HEK293T (cell line): ENCODE results near the gene PIP5K1C.
A peak's percentile ranks its signal among the peaks of the same experiment; 100 is the strongest.

Experiments used
- CTCF ChIA-PET: fragments of 350-600 bp; formaldehyde crosslinking; extraction: SDS; loops from one replicate; lab custom pipeline; 2021; ENCODE audit warnings: antibody characterized with exemption, inconsistent platforms; lab: Yijun Ruan, JAX
- POLR2A ChIA-PET: fragments of 350-600 bp; formaldehyde crosslinking; extraction: SDS; loops from one replicate; lab custom pipeline; 2020; ENCODE audit warnings: antibody characterized with exemption, inconsistent platforms; lab: Yijun Ruan, JAX
- DNase-seq: peaks from one replicate; pipeline ENCODE4 v3.0.0; 2012; ENCODE audit warnings: mixed read lengths; ENCODE audit errors: extremely low spot score
- ARNT ChIP-seq: fragments of 450-650 bp; IDR thresholded peaks from 2 replicates; pipeline ENCODE4 v1.6.1; 2017; ENCODE audit warnings: mild to moderate bottlenecking
- BHLHE40 ChIP-seq: fragments of 450-650 bp; IDR thresholded peaks from 2 replicates; pipeline ENCODE4 v1.6.1; 2016; ENCODE audit warnings: mild to moderate bottlenecking, moderate library complexity, borderline replicate concordance
- CTBP1 ChIP-seq: fragments of 450-650 bp; IDR thresholded peaks from 2 replicates; pipeline ENCODE4 v1.6.1; 2016; ENCODE audit warnings: borderline replicate concordance
- ELF4 ChIP-seq: fragments of 450-650 bp; IDR thresholded peaks from 2 replicates; pipeline ENCODE4 v1.6.1; 2017; ENCODE audit warnings: antibody characterized with exemption
- FOXA1 ChIP-seq: fragments of 450-650 bp; IDR thresholded peaks from 2 replicates; pipeline ENCODE4 v1.6.1; 2016; ENCODE audit warnings: mild to moderate bottlenecking
- FOXK2 ChIP-seq: fragments of 450-650 bp; IDR thresholded peaks from 2 replicates; pipeline ENCODE4 v1.6.1; 2016; ENCODE audit warnings: mild to moderate bottlenecking
- FOXM1 ChIP-seq: fragments of 450-650 bp; IDR thresholded peaks from 2 replicates; pipeline ENCODE4 v1.6.1; 2017; ENCODE audit warnings: mild to moderate bottlenecking, borderline replicate concordance
- HDGF ChIP-seq: fragments of 450-650 bp; IDR thresholded peaks from 2 replicates; pipeline ENCODE4 v1.6.1; 2017; ENCODE audit warnings: antibody characterized with exemption, borderline replicate concordance
- L3MBTL2 ChIP-seq: fragments of 450-650 bp; conservative IDR thresholded peaks from 2 replicates; pipeline ENCODE4 v1.6.1; 2016; ENCODE audit warnings: mild to moderate bottlenecking
- LEF1 ChIP-seq: fragments of 450-650 bp; IDR thresholded peaks from 2 replicates; pipeline ENCODE4 v1.6.1; 2017; ENCODE audit warnings: mild to moderate bottlenecking, borderline replicate concordance
- NFRKB ChIP-seq: fragments of 450-650 bp; IDR thresholded peaks from 2 replicates; pipeline ENCODE4 v1.6.1; 2016; ENCODE audit warnings: mild to moderate bottlenecking, moderate library complexity
- PKNOX1 ChIP-seq: fragments of 450-650 bp; IDR thresholded peaks from 2 replicates; pipeline ENCODE4 v1.6.1; 2016
- SP1 ChIP-seq: fragments of 450-650 bp; IDR thresholded peaks from 2 replicates; pipeline ENCODE4 v1.6.1; 2017
- SUZ12 ChIP-seq: fragments of 450-650 bp; IDR thresholded peaks from 2 replicates; pipeline ENCODE4 v1.6.1; 2016; ENCODE audit warnings: mild to moderate bottlenecking
- TARDBP ChIP-seq: fragments of 450-650 bp; IDR thresholded peaks from 2 replicates; pipeline ENCODE4 v1.6.1; 2016
- ZNF384 ChIP-seq: fragments of 450-650 bp; IDR thresholded peaks from 2 replicates; pipeline ENCODE4 v1.6.1; 2016

Gene PIP5K1C

GRCh38 chr19:3684817-3685410 is 15.4 kb downstream of the PIP5K1C start:
- ChIA-PET POLR2A (no interaction called here), CTCF (no interaction called here)
- no peak for TF ChIP-seq LEF1
- TF ChIP-seq PKNOX1, result peak; percentile 36; the same call in 1 of the 2 replicates
- no peak for DNase-seq

GRCh38 chr19:3684054-3684816 is 16.0 kb downstream of the PIP5K1C start:
- TF ChIP-seq FOXA1 (no peak), ARNT (no peak), L3MBTL2 (0 out of 2 replicates have a peak, but pooled peaks have one; percentile 18), FOXK2 (no peak)
- ChIA-PET CTCF (interaction anchor here (1.0 kb wide), 1 partner anchor 8 kb away, joined by 5 read pairs; no protein-coding TSS in a partner anchor), POLR2A (no interaction called here)
- peak; percentile 65 for DNase-seq

GRCh38 chr19:3683405-3684053 is 16.7 kb downstream of the PIP5K1C start:
- ChIA-PET POLR2A (no interaction called here), CTCF (interaction anchor here (1.0 kb wide), 1 partner anchor 9 kb away, joined by 5 read pairs; no protein-coding TSS in a partner anchor)
- DNase-seq, result no peak
- TF ChIP-seq ARNT, result no peak

- DNase-seq, result no peak
- POLR2A ChIA-PET, result no interaction called here
- CTCF ChIA-PET, result no interaction called here
- TF ChIP-seq LEF1, result no peak
- TF ChIP-seq PKNOX1, result no peak
- no peak for TF ChIP-seq TARDBP
- TF ChIP-seq FOXA1, result no peak
- TF ChIP-seq CTBP1, result no peak
- no peak for TF ChIP-seq SUZ12
- TF ChIP-seq ELF4, result no peak
- no peak for TF ChIP-seq FOXK2
These were observed 17.4 kb downstream of the PIP5K1C start for GRCh38 chr19:3682741-3683404.

GRCh38 chr19:3682286-3682685 is 18.0 kb downstream of the PIP5K1C start:
- POLR2A ChIA-PET, result no interaction called here

GRCh38 chr19:3680939-3681338 is 19.3 kb downstream of the PIP5K1C start:
- ChIA-PET POLR2A (no interaction called here), CTCF (no interaction called here)
- no peak for DNase-seq
- TF ChIP-seq CTBP1 (no peak), FOXA1 (no peak), SP1 (no peak), ELF4 (no peak), ARNT (no peak), SUZ12 (no peak), ZNF384 (no peak), NFRKB (no peak), LEF1 (no peak), FOXK2 (no peak), HDGF (no peak), L3MBTL2 (no peak), TARDBP (no peak), BHLHE40 (no peak), FOXM1 (no peak), PKNOX1 (no peak)

More at GRCh38 chr19:3682286-3682685, 18.0 kb downstream of the PIP5K1C start:
- DNase-seq, result no peak
- CTCF ChIA-PET, result no interaction called here
- TF ChIP-seq SUZ12, result no peak
- TF ChIP-seq ELF4, result no peak
- no peak for TF ChIP-seq NFRKB
- TF ChIP-seq FOXK2, result no peak
- TF ChIP-seq L3MBTL2, result no peak
- no peak for TF ChIP-seq SP1
- TF ChIP-seq FOXA1, result no peak
- no peak for TF ChIP-seq BHLHE40
- no peak for TF ChIP-seq CTBP1
- TF ChIP-seq ARNT, result no peak
- TF ChIP-seq HDGF, result no peak
- TF ChIP-seq LEF1, result no peak
- TF ChIP-seq ZNF384, result no peak
- TF ChIP-seq TARDBP, result no peak
